T-helper 17 cell (primary cell): ENCODE results near the gene PDCD1. TPM values are rescaled to one million over a fixed set of nuclear protein-coding genes. Genes with fewer than 3 reads are reported as not detected.
"Not testable (repeated sequence)": the region's sequence is repeated elsewhere in the genome, so short reads cannot be mapped to it uniquely, and the experiment has no call there.

Source experiments
- ATAC-seq: fragments of 150-1000 bp; cut with Tn5 transposase; 2 replicates; pipeline ENCODE4 v1.10.0; 2021; ENCODE audit warnings: mild to moderate bottlenecking, moderate library complexity
- DNase-seq, 3 donors: peaks; one replicate each; pipeline versions ENCODE4 v3.0.0 to v3.0.0-alpha.2; 2020 to 2021
- H3K9me3 ChIP-seq: one replicate; pipeline ENCODE4 v1.7.0; 2013; ENCODE audit warnings: low read length, mild to moderate bottlenecking; ENCODE audit not compliant: control insufficient read depth, poor library complexity, severe bottlenecking
- H3K27ac Mint-ChIP-seq: one replicate; pipeline ENCODE4 v1.8.0; 2022; ENCODE audit warnings: mild to moderate bottlenecking, moderate library complexity, mixed read lengths
- H3K27me3 Mint-ChIP-seq: one replicate; pipeline ENCODE4 v1.8.0; 2022; ENCODE audit warnings: mixed read lengths
- H3K36me3 Mint-ChIP-seq: one replicate; pipeline ENCODE4 v1.8.0; 2022; ENCODE audit warnings: low read depth, mixed read lengths
- H3K4me1 Mint-ChIP-seq: one replicate; pipeline ENCODE4 v1.8.0; 2022; ENCODE audit warnings: mild to moderate bottlenecking, mixed read lengths
- H3K4me3 Mint-ChIP-seq: one replicate; pipeline ENCODE4 v1.8.0; 2022; ENCODE audit warnings: mild to moderate bottlenecking, moderate library complexity, mixed read lengths
- total RNA-seq, 4 donors: library from RNA in 2 of 4; stranded (reverse) in 2 of 4; gene quantifications; one replicate each; pipeline ENCODE4 v1.2.3 and lab custom pipeline; 2022 to 2026

Gene PDCD1
- total RNA-seq, 2 donors from 2014 or later = 8.1 to 10.4 TPM

DNA sequence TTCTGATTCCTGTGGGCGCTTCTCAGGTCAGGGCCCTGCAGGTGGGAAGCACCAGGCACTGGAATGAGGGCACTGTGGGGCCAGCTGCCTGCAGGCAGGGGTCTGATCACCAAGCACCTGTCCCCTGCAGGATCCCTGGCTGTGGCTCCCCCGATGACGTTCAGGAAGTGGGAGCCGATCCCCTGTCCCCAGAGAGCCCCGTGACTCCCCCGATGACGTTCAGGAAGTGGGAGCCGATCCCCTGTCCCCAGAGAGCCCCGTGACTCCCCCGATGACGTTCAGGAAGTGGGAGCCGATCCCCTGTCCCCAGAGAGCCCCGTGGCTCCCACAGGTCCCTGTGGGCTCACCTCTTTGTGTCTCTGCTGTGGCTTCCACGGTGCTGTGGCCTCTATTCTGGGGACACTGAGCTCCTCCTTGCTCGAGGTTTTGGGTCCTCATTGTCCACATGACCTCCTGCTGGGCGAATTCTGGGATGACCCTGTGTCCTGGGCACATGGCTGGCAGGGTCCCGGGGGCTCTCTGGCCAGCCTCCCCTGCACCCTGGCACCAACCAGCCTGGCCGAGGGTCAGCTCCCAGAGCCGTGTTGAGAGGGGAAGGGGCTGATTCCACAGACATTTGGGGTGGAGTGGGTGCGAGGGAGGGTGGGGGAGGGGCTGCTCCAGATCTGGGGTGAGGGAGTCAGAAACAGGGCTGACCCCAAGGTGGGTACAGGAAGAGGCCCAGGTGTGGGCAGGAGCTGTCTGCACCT is 44.9 kb downstream of the PDCD1 start:
- peaks cover 8% of the 10 kb centered on the region for H3K4me1 Mint-ChIP-seq

DNA sequence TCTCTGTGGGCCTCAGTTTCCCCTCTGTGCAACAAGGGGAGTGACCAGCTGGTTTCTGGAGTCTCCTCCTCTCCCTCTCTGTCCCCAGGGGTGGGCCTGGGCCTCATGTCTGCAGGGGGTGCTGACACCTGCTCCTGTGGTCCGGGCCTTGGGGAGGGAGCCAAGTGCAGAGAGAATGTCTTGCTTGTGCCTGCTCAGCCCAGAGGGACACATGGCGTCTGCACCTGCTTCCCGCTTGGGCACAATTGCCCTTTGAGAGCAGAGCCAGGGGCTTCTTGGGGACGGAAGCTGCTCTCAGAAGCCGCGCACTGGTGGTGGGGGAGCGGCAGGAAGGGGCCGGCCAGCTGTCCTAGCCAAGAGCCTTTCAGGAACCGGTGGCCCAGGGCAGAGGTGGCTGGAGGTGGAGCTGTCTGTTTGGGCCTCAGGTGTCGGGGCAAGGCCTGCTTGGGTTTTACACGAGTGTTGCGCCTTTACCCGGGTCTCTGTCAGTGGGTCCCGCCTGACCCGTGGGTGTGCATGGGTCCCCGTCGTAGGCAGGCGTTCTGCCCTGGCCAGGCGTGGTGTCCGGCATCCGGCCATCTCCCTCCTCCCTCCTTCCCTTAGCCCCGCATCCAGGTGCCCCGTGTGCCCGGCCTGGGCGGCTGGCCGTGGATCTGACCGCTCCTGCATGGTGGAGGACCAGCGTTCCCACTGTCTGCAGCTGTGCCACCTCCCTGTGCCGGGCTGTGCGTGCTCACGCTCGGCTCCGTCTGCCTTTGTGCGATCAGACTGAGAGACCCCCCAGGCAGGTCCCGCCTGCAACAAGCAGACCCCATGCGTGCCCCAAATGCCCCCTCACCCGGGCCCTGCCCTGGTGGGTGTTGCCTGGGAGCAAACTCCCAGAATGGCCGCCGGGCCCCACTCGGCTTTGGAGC is 45.7 kb downstream of the PDCD1 start:
- H3K9me3 ChIP-seq = no peaks in the 10 kb centered on the region
- H3K4me1 Mint-ChIP-seq = peaks cover 8% of the 10 kb centered on the region
- DNase-seq (peak in 1 of 3 donors; percentile 10), ATAC-seq (no peak)
- no peaks in the 10 kb centered on the region for H3K27me3 Mint-ChIP-seq
- H3K27ac Mint-ChIP-seq = peak overlapping the region; percentile 56
- H3K36me3 Mint-ChIP-seq = no peaks in the 10 kb centered on the region
- peak overlapping the region; percentile 45 for H3K4me3 Mint-ChIP-seq

More for the DNA sequence above, 44.9 kb downstream of the PDCD1 start:
- H3K4me3 Mint-ChIP-seq = peak overlapping the region; percentile 45
- H3K27ac Mint-ChIP-seq = peak overlapping the region; percentile 56
- peak in 2 of 3 donors; percentile 41 to 57 for DNase-seq
- no peaks in the 10 kb centered on the region for H3K36me3 Mint-ChIP-seq
- H3K27me3 Mint-ChIP-seq = no peaks in the 10 kb centered on the region
- ATAC-seq = peak; percentile 95
- H3K9me3 ChIP-seq = no peaks in the 10 kb centered on the region

DNA sequence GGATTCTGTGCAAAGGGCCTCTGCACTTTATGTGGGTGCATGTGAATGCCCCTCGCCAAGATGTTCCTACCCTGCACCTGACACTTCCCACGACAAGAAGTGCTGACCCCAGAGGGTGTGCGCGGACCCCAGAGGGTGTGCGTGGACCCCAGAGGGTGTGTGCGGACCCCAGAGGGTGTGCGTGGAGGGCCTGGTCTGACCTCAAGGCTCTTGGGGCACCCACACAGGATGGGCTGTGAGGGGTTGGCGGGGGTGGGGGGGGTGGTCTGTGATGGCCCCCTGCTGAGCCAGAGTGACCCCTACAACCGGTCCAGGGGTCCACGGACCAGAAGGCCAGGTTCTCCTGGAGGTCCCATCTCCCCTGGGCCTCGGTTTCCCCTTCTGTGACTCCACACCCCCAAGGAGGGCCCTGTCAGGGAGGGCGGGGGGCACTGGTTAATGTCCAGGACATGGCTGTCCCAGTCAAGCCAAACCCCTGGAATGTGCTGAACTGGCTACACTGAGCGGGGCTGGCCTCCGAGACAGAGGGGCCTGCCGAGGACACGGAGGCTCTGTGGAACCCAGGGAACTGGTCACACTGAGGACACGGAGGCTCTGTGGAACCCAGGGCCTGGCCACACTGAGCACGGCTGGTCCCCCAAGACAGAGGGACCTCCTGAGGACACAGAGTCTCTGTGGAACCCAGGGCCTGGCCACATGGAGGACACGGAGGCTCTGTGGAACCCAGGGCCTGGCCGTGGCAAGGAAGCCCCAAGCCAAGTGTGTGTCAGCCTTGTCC is 46.6 kb downstream of the PDCD1 start:
- no peaks in the 10 kb centered on the region for H3K36me3 Mint-ChIP-seq
- no peaks in the 10 kb centered on the region for H3K27me3 Mint-ChIP-seq
- H3K27ac Mint-ChIP-seq = peak overlapping the region; percentile 37
- peaks cover 3% of the 10 kb centered on the region for H3K4me1 Mint-ChIP-seq
- DNase-seq (no peak), ATAC-seq (no peak)
- no peak overlapping the region for H3K4me3 Mint-ChIP-seq
- H3K9me3 ChIP-seq = no peaks in the 10 kb centered on the region

DNA sequence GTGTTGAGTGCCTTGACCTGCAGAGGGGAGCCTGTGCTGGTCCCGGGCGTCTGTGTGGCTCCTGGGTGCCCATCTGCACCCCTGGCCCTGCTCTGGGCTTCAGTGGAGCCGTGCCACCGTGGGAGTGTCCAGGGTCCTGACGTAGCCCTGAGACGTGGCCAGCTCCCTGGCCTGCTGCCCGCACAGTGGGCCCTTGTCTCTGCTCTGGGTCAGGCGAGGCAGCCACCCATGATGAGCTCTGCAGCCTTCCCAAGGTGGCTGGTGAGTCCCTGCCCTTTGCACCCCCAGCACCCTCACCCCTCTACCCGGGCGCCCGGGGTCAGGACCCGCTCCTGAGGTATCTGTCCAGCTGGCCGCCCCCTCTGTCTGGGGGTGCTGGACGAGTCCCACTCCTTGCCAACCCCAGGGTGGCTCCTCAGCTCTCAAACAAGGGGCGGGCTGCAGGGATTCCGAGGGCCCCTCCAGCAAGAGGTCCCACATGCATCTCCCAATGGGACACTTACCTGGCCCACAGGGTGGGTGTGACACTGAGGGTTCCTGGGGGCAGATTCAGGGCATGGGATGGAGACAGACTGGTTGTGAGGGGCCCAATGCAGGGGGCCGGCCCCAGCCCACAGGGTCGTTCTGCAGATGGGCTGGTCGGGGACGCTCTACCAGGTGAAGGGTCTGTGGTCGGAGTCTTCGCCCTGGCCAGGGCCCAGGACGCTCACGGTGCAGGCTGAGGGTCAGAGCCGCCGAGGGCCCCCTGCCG is 47.3 kb downstream of the PDCD1 start:
- DNase-seq (no peak), ATAC-seq (no peak)
- H3K4me3 Mint-ChIP-seq = no peak overlapping the region

DNA sequence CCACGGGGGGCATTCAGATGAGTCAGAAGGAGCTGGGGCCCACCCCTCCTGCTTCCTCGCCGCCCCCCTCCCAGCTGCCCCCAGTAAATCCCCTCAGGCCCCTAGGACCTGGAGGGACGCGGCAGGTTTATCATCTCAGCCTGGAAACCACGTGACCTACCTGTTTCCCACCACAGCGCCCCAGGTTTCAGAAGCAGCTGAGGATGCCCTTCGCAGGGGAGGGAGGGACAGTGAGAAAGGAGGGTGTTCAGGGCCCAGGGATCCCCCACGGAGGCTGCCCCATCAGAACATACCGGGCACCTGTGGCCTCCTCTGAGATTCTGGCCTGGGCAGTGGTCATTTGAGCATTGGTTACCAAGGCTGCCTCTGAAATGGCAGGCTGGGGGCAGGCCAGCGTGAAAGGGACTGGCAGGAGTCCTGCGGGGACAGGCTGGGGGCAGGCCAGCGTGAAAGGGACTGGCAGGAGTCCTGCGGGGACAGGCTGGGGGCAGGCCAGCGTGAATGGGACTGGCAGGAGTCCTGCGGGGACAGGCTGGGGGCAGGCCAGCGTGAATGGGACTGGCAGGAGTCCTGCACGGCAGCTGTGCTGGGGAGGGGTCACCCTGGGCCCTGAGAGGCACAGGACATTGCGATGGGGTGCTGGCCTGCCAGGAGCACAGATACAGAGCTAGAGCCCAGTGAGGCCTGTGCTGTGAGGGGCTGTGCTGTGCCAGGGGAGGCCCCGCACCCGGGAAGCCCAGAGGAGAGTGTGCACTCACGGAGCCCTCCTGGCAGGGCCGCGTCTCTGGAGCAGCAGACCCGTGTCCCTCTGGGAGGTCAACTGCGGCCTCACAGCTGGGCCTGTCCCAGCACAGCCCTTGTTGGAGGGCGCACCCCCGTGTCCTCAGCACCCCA is 48.1 kb downstream of the PDCD1 start:
- H3K27ac Mint-ChIP-seq = no peak overlapping the region
- ATAC-seq (no peak), DNase-seq (no peak)
- no peaks in the 10 kb centered on the region for H3K27me3 Mint-ChIP-seq
- H3K4me3 Mint-ChIP-seq = no peak overlapping the region
- peaks cover 3% of the 10 kb centered on the region for H3K4me1 Mint-ChIP-seq
- no peaks in the 10 kb centered on the region for H3K9me3 ChIP-seq
- no peaks in the 10 kb centered on the region for H3K36me3 Mint-ChIP-seq

More for the DNA sequence above, 47.3 kb downstream of the PDCD1 start:
- Mint-ChIP-seq H3K4me1 (peaks cover 3% of the 10 kb centered on the region), H3K27me3 (no peaks in the 10 kb centered on the region), H3K36me3 (no peaks in the 10 kb centered on the region), H3K27ac (no peak overlapping the region)
- H3K9me3 ChIP-seq = no peaks in the 10 kb centered on the region

DNA sequence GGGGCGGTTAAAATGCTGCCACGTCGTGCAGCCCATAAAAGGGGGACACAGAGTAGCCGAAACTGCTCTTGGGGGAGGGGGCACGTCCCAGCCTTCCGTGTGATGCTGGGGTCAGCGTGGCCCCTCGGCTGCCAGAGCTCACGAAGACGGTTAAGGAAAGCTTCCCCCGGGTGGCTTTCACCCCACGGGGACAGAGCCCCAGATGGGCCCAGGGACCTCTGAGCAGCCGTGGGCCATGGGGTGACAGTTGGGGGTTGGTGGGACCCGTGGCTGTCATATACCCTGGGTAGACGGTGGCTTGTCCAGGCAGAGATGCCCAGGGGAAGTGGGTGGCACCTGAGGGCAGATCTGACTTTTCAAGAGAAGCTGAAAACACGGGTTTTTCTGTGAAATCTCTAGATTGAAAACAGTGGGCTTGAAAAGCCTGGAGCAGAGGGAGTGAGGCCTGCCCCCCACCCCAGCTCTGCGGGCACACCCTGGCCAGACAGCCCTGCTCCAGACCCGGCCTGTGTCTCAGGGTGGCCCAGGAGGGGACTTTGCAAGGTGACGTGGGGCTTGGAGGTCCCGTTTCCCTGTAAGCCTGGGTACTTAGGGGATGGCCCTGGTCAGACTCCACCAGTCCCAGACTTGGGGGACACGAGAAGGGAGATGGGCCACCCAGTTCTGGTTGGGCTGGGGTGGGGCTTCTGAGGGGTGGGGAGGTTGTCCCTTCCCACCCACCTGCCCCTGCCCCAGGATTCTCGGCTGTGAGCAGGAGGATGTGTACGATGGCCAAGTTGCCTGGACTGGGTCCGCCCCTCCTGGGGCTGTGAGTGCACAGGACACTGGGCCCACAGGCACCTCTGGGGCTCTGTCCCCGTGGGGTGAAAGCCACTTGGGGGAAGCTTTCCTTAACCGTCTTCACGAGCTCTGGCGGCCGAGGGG is 49.0 kb downstream of the PDCD1 start:
- DNase-seq (peak in 1 of 3 donors; percentile 9), ATAC-seq (no peak)
- Mint-ChIP-seq H3K27me3 (no peaks in the 10 kb centered on the region), H3K36me3 (no peaks in the 10 kb centered on the region), H3K4me1 (peaks cover 5% of the 10 kb centered on the region), H3K27ac (peak overlapping the region; percentile 88), H3K4me3 (no peak overlapping the region)
- H3K9me3 ChIP-seq = no peaks in the 10 kb centered on the region

DNA sequence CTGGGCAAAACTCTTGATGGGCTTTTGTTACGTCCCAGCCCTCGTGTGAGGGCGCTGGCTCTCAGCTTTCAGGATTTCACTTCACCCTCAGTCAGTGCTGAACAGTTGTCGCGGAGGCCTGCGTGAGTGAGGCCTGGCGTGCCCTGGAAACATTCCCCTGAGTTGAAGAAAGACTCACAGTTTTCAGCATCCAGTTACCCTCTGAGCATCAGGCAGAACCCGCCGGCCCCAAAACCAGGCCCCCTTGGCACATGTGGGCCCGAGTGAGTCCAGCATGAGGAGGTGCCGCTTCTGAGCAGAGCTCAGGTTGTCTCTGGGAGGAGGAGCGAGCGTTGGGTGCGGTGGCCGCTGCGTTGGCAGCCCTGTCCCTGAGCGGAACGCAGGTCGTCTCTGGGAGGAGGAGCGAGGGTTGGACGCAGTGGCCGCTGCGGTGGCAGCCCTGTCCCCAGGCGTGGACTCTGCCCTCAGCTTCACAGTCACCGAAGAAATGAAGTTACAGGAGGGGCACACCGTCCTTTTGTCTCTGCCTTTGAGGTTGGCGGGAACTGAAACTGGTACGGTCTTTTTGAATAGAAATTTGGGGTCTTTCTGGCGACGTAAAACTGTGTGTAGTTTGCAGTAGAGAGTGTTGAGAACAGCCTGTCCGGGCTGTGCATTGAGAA is 49.8 kb downstream of the PDCD1 start, which contains the start of gene NEU4:
Gene NEU4, plus strand, starts transcription at position 473 of the 662 bp plus-strand sequence. CDS start 5,292 bp downstream, outside the sequence.
- H3K4me1 Mint-ChIP-seq = peaks cover 5% of the 10 kb centered on the region
- no peaks in the 10 kb centered on the region for H3K36me3 Mint-ChIP-seq
- peak within 1 kb of the TSS; percentile 88 for H3K27ac Mint-ChIP-seq
- H3K27me3 Mint-ChIP-seq = no peaks in the 10 kb centered on the region
- ATAC-seq (no peak), DNase-seq (no peak)
- peak within 1 kb of the TSS; percentile 66 for H3K4me3 Mint-ChIP-seq
- no peaks in the 10 kb centered on the region for H3K9me3 ChIP-seq

DNA sequence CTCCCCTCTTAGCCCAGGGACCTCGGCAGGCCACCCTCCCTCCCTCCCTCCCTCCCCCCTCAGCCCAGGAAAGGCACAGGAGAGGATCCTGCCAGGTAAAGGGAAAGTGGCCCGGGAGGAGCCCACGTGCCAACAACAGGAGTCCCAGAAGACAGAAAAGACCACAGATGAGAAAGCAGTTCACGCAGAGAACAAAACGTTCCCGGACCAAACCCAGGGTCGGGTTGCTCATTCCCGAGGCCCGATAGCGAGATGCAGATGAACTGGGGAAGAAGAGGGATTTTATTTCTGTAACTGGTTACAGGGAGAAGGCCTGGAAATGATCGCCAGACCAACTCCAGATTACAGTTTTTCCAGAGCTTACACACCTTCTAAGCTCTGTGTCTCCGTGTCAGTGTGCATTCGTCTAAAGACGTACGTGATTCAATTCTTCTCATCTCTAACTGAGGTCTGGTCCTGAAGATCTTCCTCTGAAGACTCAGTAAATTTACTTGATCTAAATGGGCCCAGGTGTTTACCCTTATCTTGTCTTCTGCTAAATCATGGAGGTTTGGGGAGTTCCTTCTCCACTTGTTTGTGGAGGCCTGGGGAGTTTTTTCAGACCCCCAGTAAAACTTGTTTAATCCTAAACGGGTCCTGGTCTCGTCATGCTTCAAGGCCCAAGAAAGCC is 50.5 kb downstream of the PDCD1 start:
- DNase-seq (no peak), ATAC-seq (no peak)
- Mint-ChIP-seq H3K4me1 (peaks cover 7% of the 10 kb centered on the region), H3K27me3 (no peaks in the 10 kb centered on the region), H3K36me3 (no peaks in the 10 kb centered on the region), H3K4me3 (peak overlapping the region; percentile 66), H3K27ac (peak overlapping the region; percentile 88)
- H3K9me3 ChIP-seq = no peaks in the 10 kb centered on the region

DNA sequence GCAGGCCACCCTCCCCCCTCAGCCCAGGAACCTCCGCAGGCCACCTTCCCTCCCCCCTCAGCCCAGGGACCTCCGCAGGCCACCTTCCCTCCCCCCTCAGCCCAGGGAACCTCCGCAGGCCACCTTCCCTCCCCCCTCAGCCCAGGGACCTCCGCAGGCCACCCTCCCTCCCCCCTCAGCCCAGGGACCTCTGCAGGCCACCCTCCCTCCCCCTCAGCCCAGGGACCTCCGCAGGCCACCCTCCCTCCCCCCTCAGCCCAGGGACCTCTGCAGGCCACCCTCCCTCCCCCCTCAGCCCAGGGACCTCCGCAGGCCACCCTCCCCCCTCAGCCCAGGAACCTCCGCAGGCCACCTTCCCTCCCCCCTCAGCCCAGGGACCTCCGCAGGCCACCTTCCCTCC is 52.5 kb downstream of the PDCD1 start:
- H3K27me3 Mint-ChIP-seq, ATAC-seq, H3K4me1 Mint-ChIP-seq, H3K4me3 Mint-ChIP-seq, H3K27ac Mint-ChIP-seq, DNase-seq, H3K9me3 ChIP-seq, H3K36me3 Mint-ChIP-seq: not testable (repeated sequence)
